GM21360 (cell line): ENCODE measurements around the gene CEP55.

ENCODE experiments used
- ATAC-seq: cut with Tn5 transposase; IDR thresholded peaks from one replicate; pipeline ENCODE4 v1.9.1; 2021; ENCODE audit warnings: mild to moderate bottlenecking, moderate library complexity; ENCODE audit not compliant: unreplicated experiment

CEP55 gene

GRCh38 chr10:93559490-93559889 is 63.1 kb downstream of the CEP55 start:
- no peak for ATAC-seq

GRCh38 chr10:93560541-93560940 is 64.1 kb downstream of the CEP55 start:
- no peak for ATAC-seq

- no peak for ATAC-seq
Observed at GRCh38 chr10:93565446-93565845, 69.0 kb downstream of the CEP55 start.

- no peak for ATAC-seq
Observed at GRCh38 chr10:93566435-93567276, 70.2 kb downstream of the CEP55 start, which contains the start of gene FFAR4. TSS of gene FFAR4 (plus strand) at chr10:93566665. CDS start at chr10:93566721, 56 bp downstream.

- ATAC-seq: no peak
Observed at GRCh38 chr10:93567277-93568104, 71.1 kb downstream of the CEP55 start.

GRCh38 chr10:93568105-93568390 is 71.6 kb downstream of the CEP55 start:
- no peak for ATAC-seq

GRCh38 chr10:93570383-93570782 is 74.0 kb downstream of the CEP55 start:
- no peak for ATAC-seq

GRCh38 chr10:93572606-93573005 is 76.2 kb downstream of the CEP55 start:
- no peak for ATAC-seq

- ATAC-seq: no peak
Observed at GRCh38 chr10:93573051-93573909, 76.9 kb downstream of the CEP55 start.

GRCh38 chr10:93573924-93574323 is 77.5 kb downstream of the CEP55 start:
- no peak for ATAC-seq

- no peak for ATAC-seq
Observed at GRCh38 chr10:93576888-93577287, 80.5 kb downstream of the CEP55 start.

- ATAC-seq: no peak
Observed at GRCh38 chr10:93577565-93577964, 81.2 kb downstream of the CEP55 start.
